Body of pancreas (tissue), 4 donors: ENCODE results near the gene CTAG2. TPM values are rescaled to one million over a fixed set of nuclear protein-coding genes. Genes with fewer than 3 reads are reported as not detected.

Experiments
- ATAC-seq: fragments of 150-250 bp; one replicate; pipeline ENCODE4 v1.9.1; 2016
- DNase-seq, 4 donors: peaks; one replicate each; pipeline ENCODE4 v3.0.0-alpha.2; 2019
- H3K27ac ChIP-seq, 4 donors: fragments of 200-600 bp; sonication (generic); 1 replicate in 3 of 4; 2 replicates in 1 of 4; pipeline versions ENCODE4 v1.5.1 to v1.6.1; 2016 to 2019; ENCODE audit warnings: mild to moderate bottlenecking in 1 of 4, mixed read lengths in 1 of 4, moderate library complexity in 1 of 4
- H3K27me3 ChIP-seq, 2 donors: fragments of 200-600 bp; sonication (generic); one replicate each; pipeline ENCODE4 v1.6.0; 2016; ENCODE audit warnings: mild to moderate bottlenecking in 1 of 2
- H3K36me3 ChIP-seq, 2 donors: fragments of 200-600 bp; sonication (generic); replicated peaks in 1 of 2; 2 replicates each; pipeline ENCODE4 v1.5.1; 2016; ENCODE audit warnings: low read depth in 2 of 2; ENCODE audit not compliant: insufficient read depth in 1 of 2
- H3K4me1 ChIP-seq: fragments of 200-600 bp; sonication (generic); one replicate; pipeline ENCODE4 v1.6.0; 2016
- H3K4me3 ChIP-seq, 2 donors: fragments of 200-600 bp; sonication (generic); 1 replicate in 1 of 2; 2 replicates in 1 of 2; pipeline ENCODE4 v1.5.1; 2016 to 2019
- H3K9me3 ChIP-seq, 3 donors: fragments of 200-600 bp; sonication (generic); 1 replicate in 2 of 3; 2 replicates in 1 of 3; pipeline ENCODE4 v1.5.1; 2016
- CTCF ChIP-seq, 7 experiments: fragments of 450-650 bp in 4 of 7; fragments of 200-600 bp in 3 of 7; sonication (generic) in 3 of 7; IDR thresholded peaks; one replicate each; pipeline ENCODE4 v1.5.1; 2016 to 2019; ENCODE audit warnings: antibody characterized with exemption in 7 of 7
- POLR2A ChIP-seq, 3 donors: fragments of 450-650 bp; IDR thresholded peaks; one replicate each; pipeline ENCODE4 v1.6.1; 2016; ENCODE audit warnings: antibody characterized with exemption in 3 of 3, mild to moderate bottlenecking in 2 of 3
- WGBS, 2 donors: methylation state at CpG; one replicate each; pipeline ENCODE4 v1.1.5; 2017; 5-methylcytosine and 5-hydroxymethylcytosine counted together
- intact Hi-C: fragments of 100-400 bp; cut with DNase I; formaldehyde crosslinking; loops from one replicate; pipeline ENCODE4 v1.15.1; 2023
- total RNA-seq, 2 donors: library from RNA; depleted of rRNA; stranded (reverse); fragments of >200 nt; gene quantifications; one replicate each; pipeline ENCODE4 v1.1.0, GENCODE V29; 2016

Gene CTAG2
- total RNA-seq, 2 donors from 2014 or later, result not detected

DNA sequence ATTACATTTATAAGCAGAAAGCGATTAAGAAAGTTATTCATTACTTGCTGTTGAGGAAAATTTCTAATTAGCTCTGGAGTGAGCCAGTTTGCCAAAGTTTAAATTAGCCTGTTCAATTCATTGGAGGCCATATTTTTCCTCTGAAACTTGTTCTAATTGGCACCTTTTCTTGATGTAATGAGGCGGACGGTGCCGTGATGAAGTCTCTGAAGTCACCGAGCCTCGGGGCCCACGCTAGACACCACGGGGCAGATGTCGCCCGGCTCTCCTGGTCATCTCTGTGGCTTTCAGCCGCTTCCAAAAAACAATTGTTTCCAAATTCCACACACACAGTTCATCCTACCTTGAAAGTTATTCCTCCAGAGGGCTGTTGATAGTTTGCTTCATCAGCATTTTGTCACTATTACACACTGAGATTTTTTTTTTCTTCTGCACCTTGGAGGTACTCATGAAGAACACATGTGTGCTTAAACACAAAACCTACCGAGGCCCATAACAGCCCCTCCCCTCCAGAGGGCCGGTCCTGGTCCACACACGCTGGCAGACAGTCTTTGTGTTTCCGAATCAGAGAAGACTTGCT is 3.9 kb upstream of the CTAG2 start:
- ATAC-seq (no peak), DNase-seq (no peak)
- 85% methylated on average over 15 of the region's 15 CpGs for WGBS, 2 donors
- Histone ChIP-seq H3K9me3 (no peaks in the 10 kb centered on the region), H3K4me3 (no peak overlapping the region), H3K4me1 (no peaks in the 10 kb centered on the region), H3K36me3 (no peaks in the 10 kb centered on the region), H3K27me3 (no peaks in the 10 kb centered on the region), H3K27ac (no peak overlapping the region)
- intact Hi-C loops, result no loop called here
- TF ChIP-seq POLR2A (IDR thresholded peaks at IDR 0.05), result no peak
- no peak for TF ChIP-seq CTCF (IDR thresholded peaks at IDR 0.05)

DNA sequence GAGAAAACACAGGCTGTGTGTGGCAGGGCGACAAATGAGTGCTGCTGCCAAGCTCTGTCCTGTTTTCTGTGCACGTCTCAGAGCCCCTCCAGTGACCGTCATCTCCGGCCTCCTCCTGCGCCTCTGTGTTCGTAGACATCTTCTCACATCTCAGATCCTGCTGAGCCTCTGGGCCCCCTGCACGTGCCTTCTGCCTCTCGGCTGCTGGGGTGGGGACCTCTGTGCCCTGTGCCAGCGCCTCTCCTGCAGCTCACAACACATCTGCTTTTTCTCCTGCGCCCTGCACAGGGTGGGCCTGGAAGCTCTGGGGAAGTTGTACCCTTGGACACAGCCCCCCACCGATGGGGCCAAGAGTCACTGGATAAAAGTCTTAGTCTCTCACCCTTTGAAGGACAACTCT is 2.4 kb upstream of the CTAG2 start:
- no peak for ATAC-seq

GRCh38 chrX:154655346-154655745 is 2.0 kb upstream of the CTAG2 start:
- no peak for ATAC-seq

More for the DNA sequence above, 2.4 kb upstream of the CTAG2 start:
- no peak overlapping the region for H3K4me3 ChIP-seq
- intact Hi-C loops, result no loop called here
- DNase-seq, result no peak
- H3K9me3 ChIP-seq, result no peaks in the 10 kb centered on the region
- no peaks in the 10 kb centered on the region for H3K4me1 ChIP-seq
- no peak overlapping the region for H3K27ac ChIP-seq
- WGBS, 2 donors, result 66 to 71% methylated on average over 7 to 11 of the region's 11 CpGs
- H3K27me3 ChIP-seq, result no peaks in the 10 kb centered on the region
- TF ChIP-seq POLR2A (IDR thresholded peaks at IDR 0.05) (no peak), CTCF (IDR thresholded peaks at IDR 0.05) (no peak)
- H3K36me3 ChIP-seq, result no peaks in the 10 kb centered on the region

GRCh38 chrX:154654925-154655324 is 1.5 kb upstream of the CTAG2 start:
- Histone ChIP-seq H3K4me3 (no peak overlapping the region), H3K27me3 (no peaks in the 10 kb centered on the region), H3K4me1 (no peaks in the 10 kb centered on the region), H3K36me3 (no peaks in the 10 kb centered on the region), H3K9me3 (no peaks in the 10 kb centered on the region), H3K27ac (no peak overlapping the region)
- TF ChIP-seq CTCF (IDR thresholded peaks at IDR 0.05) (no peak), POLR2A (IDR thresholded peaks at IDR 0.05) (no peak)
- no peak for DNase-seq
- no peak for ATAC-seq
- WGBS, 2 donors, result 60 to 86% methylated on average over 6 to 12 of the region's 15 CpGs
- intact Hi-C loops, result no loop called here

More at GRCh38 chrX:154655346-154655745, 2.0 kb upstream of the CTAG2 start:
- Histone ChIP-seq H3K36me3 (no peaks in the 10 kb centered on the region), H3K27ac (no peak overlapping the region), H3K4me3 (no peak overlapping the region), H3K9me3 (no peaks in the 10 kb centered on the region), H3K27me3 (no peaks in the 10 kb centered on the region), H3K4me1 (no peaks in the 10 kb centered on the region)
- intact Hi-C loops, result no loop called here
- no peak for DNase-seq
- 67 to 71% methylated on average over 1 to 5 of the region's 6 CpGs for WGBS, 2 donors
- TF ChIP-seq POLR2A (IDR thresholded peaks at IDR 0.05) (no peak), CTCF (IDR thresholded peaks at IDR 0.05) (no peak)

DNA sequence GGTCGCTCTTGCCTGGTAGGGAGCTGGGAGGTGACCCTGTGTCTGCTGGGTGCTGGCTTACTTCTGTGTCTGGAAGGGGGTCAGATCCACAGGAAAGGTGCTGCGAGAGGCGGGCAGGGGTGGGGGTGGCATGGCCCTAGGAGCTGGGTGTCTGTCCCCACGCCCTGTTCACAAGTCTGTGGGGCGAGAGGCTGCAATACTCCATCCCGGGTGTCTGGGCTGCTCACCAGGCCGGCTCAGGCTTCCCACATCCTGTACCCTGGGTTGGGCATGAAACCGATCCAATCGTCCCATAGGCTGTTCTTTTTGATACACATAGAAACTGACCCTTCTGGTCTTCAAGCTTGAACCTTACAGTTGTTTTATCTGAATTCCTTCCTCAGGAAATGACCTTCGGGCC is 993 bp upstream of the CTAG2 start:
- no peak overlapping the region for H3K4me3 ChIP-seq
- H3K27ac ChIP-seq, result no peak overlapping the region
- intact Hi-C loops, result no loop called here
- 71 to 81% methylated on average over 2 to 7 of the region's 10 CpGs for WGBS, 2 donors
- H3K36me3 ChIP-seq, result no peaks in the 10 kb centered on the region
- no peak for TF ChIP-seq CTCF (IDR thresholded peaks at IDR 0.05)
- no peak for TF ChIP-seq POLR2A (IDR thresholded peaks at IDR 0.05)
- no peaks in the 10 kb centered on the region for H3K27me3 ChIP-seq
- DNase-seq, result no peak
- H3K9me3 ChIP-seq, result no peaks in the 10 kb centered on the region
- ATAC-seq, result no peak
- no peaks in the 10 kb centered on the region for H3K4me1 ChIP-seq
